ENCODE data around the gene TBPL1.

Gene TBPL1

DNA sequence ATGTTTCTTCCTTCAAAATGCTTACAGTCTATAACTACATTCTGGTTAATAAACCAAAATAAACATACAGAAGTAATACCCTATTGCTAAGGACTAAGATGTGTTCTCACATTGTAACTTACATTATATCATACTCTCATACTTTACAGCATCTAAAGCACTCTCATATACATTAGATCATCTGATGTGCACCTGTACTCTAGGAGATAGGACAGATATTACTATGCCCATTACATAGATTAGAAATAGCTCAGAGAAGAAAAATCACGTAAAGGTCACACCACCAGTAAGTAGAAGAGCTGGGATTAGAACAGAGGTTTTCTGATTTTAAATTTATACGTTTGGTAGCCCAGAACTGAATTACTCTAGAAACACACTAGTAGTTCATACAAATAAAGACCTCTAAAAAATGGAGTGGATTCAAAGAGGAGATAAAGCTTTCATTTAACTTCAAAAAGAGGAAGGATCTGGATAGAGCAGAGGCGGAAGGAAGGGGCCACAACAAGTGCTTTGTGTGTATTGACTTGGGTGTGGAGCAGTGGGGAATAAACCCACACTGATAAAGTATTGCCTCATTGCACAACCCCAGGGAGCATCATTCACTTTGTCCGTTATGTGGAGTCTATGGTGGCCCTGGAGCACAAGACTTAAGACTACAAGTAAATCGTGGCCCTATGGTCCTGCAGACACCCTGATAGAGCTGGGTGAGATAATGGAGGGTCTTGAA lies 68.5 kb downstream of the TBPL1 start:
- TF ChIP-seq, protein P1, sequence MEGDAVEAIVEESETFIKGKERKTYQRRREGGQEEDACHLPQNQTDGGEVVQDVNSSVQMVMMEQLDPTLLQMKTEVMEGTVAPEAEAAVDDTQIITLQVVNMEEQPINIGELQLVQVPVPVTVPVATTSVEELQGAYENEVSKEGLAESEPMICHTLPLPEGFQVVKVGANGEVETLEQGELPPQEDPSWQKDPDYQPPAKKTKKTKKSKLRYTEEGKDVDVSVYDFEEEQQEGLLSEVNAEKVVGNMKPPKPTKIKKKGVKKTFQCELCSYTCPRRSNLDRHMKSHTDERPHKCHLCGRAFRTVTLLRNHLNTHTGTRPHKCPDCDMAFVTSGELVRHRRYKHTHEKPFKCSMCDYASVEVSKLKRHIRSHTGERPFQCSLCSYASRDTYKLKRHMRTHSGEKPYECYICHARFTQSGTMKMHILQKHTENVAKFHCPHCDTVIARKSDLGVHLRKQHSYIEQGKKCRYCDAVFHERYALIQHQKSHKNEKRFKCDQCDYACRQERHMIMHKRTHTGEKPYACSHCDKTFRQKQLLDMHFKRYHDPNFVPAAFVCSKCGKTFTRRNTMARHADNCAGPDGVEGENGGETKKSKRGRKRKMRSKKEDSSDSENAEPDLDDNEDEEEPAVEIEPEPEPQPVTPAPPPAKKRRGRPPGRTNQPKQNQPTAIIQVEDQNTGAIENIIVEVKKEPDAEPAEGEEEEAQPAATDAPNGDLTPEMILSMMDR (IDR thresholded peaks at IDR 0.05; ENCODE audit: low read depth, low read length): no peak
- Histone ChIP-seq H3K9me3 (no peaks in the 10 kb centered on the region), H3K36me3 (no peaks in the 10 kb centered on the region), H3K4me3 (ENCODE audit: low read depth, low read length) (no peak overlapping the region), H3K27me3 (no peaks in the 10 kb centered on the region), H3K4me1 (peaks cover under 1% of the 10 kb centered on the region; the same call in 1 of the 2 replicates)
- DNase-seq: no peak

DNA sequence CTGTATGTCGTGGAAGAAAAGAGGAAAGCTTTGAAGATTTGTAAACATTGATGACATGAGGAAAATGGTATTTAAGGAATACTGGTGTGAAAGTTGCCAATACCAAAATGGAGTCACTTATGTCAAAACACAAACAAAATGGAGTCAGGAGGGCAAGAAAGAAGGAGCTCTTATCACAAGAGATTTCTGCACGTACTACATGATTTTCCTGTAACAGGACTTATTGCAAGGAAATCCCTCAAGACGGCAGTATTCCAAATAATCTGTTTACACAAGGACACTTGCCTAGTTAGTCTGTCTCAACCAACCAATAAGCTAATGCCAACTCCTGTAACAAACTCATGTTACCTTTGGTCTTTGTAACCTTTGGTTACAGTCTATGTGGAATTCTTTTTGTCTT lies 69.6 kb downstream of the TBPL1 start:
- Histone ChIP-seq H3K9me3 (no peaks in the 10 kb centered on the region), H3K4me1 (peaks cover 11% of the 10 kb centered on the region), H3K27me3 (no peaks in the 10 kb centered on the region), H3K36me3 (no peaks in the 10 kb centered on the region), H3K4me3 (ENCODE audit: low read depth, low read length) (no peak overlapping the region)
- TF ChIP-seq, protein P1 (IDR thresholded peaks at IDR 0.05; ENCODE audit: low read depth, low read length): no peak
- no peak for DNase-seq

DNA sequence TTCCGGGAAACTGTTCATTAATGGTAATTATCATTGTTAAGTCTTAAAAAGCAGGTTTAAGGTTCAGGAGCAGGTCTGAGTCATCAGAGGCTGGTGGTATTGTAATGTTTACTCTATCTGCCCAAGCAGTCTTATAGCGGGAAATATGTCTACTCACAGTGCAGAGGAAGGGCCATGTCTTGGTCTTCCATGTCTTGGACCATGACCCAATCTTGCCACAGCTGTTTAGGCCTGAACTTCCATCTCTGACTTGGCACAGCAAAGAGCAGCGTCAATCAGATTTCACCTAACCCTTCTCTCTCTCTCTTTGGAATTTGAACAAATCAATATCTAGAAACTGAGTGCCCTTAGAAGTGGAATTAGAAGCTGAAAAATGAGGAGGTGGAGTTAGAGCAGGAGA lies 73.6 kb downstream of the TBPL1 start:
- TF ChIP-seq, protein P1 (IDR thresholded peaks at IDR 0.05; ENCODE audit: low read depth, low read length): no peak
- no peaks in the 10 kb centered on the region for H3K27me3 ChIP-seq
- no peak for DNase-seq

DNA sequence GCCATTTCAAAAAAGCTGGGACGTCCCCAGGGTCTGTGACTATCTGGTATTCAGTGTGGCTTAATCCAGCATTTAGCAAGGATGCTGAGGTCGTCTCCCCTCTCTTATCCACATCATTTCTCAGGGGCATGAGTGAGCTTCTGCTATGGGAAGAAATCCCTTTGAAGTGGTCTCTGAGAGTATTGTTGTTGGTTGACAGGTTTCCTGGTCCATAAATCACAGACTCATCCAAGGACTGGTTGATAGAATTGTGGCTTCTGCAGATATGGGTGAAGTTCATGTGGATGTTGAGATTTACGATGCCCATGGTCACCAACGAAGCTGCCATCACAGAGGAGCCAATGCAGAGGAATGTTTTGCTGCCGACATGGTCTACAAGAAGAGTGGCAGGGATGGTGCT lies 75.4 kb downstream of the TBPL1 start:
- Histone ChIP-seq H3K36me3 (no peaks in the 10 kb centered on the region), H3K4me1 (peaks cover 25% of the 10 kb centered on the region), H3K4me3 (ENCODE audit: low read depth, low read length) (no peak overlapping the region), H3K9me3 (no peaks in the 10 kb centered on the region), H3K27me3 (no peaks in the 10 kb centered on the region)
- TF ChIP-seq, protein P1 (IDR thresholded peaks at IDR 0.05; ENCODE audit: low read depth, low read length): no peak
- DNase-seq: no peak

More for the DNA sequence above, 73.6 kb downstream of the TBPL1 start:
- Histone ChIP-seq H3K4me3 (ENCODE audit: low read depth, low read length) (no peak overlapping the region), H3K9me3 (no peaks in the 10 kb centered on the region), H3K36me3 (no peaks in the 10 kb centered on the region), H3K4me1 (peaks cover 25% of the 10 kb centered on the region)

DNA sequence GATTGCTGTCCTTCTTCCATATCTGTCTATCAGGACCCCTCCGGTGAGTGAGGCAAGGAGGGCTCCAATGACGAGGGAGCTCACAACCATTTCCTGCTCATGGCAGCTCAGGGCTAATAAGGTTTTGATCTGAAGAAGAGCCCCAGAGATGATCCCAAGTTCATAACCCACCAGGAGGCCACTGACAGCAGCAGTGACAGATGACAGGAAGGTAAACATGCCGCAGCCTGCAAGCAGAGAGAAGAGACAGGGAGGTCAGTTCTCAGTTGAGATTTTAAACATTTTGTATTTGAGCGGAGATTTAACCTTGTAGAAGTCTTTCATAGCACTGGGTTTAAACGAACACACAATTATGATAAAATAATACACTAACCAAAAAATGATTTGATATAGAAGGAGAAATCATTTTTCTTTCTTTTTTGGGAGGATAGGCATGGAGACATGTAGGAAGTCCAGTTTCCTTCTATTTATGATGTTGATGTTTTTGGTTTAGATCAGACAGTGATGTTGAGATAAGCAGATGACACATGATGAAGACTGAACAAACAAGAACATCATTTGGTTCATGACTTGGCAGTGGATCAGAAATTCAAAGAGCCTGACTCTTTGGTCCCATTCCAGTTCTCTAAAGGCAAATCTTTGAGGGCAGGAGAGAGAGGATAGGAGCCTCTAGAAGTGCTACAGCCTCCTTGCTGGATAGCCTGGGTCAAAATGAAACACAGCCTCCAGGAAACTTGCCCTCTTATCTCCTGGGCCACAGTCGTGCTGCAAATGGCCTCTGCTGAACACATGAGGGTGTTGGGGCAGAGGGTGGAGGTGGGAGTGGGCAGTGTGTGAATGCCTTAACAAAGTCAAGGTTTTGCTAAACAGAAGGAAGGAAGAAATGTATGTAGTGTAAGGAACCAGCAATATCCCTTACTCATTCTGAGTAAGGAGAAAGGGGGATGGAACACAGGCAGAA lies 76.8 kb downstream of the TBPL1 start:
- Histone ChIP-seq H3K4me1 (peaks cover 25% of the 10 kb centered on the region), H3K27me3 (no peaks in the 10 kb centered on the region), H3K9me3 (no peaks in the 10 kb centered on the region), H3K36me3 (no peaks in the 10 kb centered on the region), H3K4me3 (ENCODE audit: low read depth, low read length) (no peak overlapping the region)
- no peak for DNase-seq
- TF ChIP-seq, protein P1 (IDR thresholded peaks at IDR 0.05; ENCODE audit: low read depth, low read length): no peak
